Esophagus squamous epithelium (tissue), 4 donors: ENCODE measurements around the gene LOXL1.

Experiments used
- POLR2A ChIP-seq, 4 donors: fragments of 450-650 bp; IDR thresholded peaks; one replicate each; pipeline ENCODE4 v1.6.1; 2017; ENCODE audit warnings: antibody characterized with exemption in 4 of 4, mild to moderate bottlenecking in 4 of 4, moderate library complexity in 3 of 4
- TF ChIP-seq, protein P1 (sequence below), 6 experiments: fragments of 450-650 bp in 4 of 6; fragments of 200-600 bp in 2 of 6; sonication (generic) in 2 of 6; IDR thresholded peaks; one replicate each; pipeline ENCODE4 v1.5.1; 2016 to 2019; ENCODE audit warnings: antibody characterized with exemption in 6 of 6, mild to moderate bottlenecking in 4 of 6, moderate library complexity in 4 of 6

GRCh38 chr15:73957785-73958184, 31.5 kb downstream of the LOXL1 start:
- TF ChIP-seq, protein P1, sequence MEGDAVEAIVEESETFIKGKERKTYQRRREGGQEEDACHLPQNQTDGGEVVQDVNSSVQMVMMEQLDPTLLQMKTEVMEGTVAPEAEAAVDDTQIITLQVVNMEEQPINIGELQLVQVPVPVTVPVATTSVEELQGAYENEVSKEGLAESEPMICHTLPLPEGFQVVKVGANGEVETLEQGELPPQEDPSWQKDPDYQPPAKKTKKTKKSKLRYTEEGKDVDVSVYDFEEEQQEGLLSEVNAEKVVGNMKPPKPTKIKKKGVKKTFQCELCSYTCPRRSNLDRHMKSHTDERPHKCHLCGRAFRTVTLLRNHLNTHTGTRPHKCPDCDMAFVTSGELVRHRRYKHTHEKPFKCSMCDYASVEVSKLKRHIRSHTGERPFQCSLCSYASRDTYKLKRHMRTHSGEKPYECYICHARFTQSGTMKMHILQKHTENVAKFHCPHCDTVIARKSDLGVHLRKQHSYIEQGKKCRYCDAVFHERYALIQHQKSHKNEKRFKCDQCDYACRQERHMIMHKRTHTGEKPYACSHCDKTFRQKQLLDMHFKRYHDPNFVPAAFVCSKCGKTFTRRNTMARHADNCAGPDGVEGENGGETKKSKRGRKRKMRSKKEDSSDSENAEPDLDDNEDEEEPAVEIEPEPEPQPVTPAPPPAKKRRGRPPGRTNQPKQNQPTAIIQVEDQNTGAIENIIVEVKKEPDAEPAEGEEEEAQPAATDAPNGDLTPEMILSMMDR (IDR thresholded peaks at IDR 0.05): no peak
- TF ChIP-seq POLR2A (IDR thresholded peaks at IDR 0.05): no peak
